ENCODE results near the gene SLC44A2. TPM values are rescaled to one million over a fixed set of nuclear protein-coding genes. Genes with fewer than 3 reads are reported as not detected.

Gene SLC44A2
- total and polyA plus RNA-seq, 2 of the 13 experiments (the other 11 are each of a cell fraction or from before 2014, with no cell fraction given): 2.4 to 5.6 TPM

DNA sequence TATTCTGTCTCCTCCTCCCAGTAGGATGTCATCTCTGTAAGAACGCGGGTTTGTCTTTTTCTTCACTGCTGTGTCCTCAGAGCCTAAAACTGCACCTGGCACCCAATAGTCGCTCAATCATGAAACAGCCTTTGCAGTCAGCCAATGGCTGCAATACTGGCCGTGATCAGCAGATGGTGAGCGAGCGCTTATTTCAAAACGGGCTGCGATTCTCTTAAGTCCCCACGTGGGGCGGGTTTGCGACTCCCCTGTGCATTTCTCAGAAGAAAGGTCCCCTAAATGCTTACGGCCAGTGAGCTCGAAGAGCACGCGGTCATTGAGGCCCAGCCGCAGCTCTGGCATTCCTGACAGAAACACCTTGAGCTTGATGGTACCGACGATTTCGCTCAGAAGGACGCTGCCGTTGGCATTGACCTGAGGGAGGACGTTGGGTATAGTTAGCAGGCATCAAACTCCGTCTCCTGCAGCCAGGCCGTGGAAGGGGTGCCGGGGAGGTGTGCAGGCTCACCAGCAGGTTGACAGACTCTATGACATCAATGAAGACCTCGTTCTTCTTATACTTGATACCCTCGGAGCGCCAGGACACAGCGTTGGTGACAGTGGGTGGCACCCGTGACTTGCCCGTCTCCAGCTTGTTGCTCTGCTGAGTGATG is 44.2 kb upstream of the SLC44A2 start (continued):
- TF ChIP-seq, protein P1, sequence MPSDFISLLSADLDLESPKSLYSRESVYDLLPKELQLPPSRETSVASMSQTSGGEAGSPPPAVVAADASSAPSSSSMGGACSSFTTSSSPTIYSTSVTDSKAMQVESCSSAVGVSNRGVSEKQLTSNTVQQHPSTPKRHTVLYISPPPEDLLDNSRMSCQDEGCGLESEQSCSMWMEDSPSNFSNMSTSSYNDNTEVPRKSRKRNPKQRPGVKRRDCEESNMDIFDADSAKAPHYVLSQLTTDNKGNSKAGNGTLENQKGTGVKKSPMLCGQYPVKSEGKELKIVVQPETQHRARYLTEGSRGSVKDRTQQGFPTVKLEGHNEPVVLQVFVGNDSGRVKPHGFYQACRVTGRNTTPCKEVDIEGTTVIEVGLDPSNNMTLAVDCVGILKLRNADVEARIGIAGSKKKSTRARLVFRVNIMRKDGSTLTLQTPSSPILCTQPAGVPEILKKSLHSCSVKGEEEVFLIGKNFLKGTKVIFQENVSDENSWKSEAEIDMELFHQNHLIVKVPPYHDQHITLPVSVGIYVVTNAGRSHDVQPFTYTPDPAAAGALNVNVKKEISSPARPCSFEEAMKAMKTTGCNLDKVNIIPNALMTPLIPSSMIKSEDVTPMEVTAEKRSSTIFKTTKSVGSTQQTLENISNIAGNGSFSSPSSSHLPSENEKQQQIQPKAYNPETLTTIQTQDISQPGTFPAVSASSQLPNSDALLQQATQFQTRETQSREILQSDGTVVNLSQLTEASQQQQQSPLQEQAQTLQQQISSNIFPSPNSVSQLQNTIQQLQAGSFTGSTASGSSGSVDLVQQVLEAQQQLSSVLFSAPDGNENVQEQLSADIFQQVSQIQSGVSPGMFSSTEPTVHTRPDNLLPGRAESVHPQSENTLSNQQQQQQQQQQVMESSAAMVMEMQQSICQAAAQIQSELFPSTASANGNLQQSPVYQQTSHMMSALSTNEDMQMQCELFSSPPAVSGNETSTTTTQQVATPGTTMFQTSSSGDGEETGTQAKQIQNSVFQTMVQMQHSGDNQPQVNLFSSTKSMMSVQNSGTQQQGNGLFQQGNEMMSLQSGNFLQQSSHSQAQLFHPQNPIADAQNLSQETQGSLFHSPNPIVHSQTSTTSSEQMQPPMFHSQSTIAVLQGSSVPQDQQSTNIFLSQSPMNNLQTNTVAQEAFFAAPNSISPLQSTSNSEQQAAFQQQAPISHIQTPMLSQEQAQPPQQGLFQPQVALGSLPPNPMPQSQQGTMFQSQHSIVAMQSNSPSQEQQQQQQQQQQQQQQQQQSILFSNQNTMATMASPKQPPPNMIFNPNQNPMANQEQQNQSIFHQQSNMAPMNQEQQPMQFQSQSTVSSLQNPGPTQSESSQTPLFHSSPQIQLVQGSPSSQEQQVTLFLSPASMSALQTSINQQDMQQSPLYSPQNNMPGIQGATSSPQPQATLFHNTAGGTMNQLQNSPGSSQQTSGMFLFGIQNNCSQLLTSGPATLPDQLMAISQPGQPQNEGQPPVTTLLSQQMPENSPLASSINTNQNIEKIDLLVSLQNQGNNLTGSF (CRISPR knock-in tag; IDR thresholded peaks at IDR 0.05): no peak
- TF ChIP-seq KLF15 (CRISPR knock-in tag; IDR thresholded peaks at IDR 0.05; ENCODE audit: borderline replicate concordance): no peak
- TF ChIP-seq, protein P2, sequence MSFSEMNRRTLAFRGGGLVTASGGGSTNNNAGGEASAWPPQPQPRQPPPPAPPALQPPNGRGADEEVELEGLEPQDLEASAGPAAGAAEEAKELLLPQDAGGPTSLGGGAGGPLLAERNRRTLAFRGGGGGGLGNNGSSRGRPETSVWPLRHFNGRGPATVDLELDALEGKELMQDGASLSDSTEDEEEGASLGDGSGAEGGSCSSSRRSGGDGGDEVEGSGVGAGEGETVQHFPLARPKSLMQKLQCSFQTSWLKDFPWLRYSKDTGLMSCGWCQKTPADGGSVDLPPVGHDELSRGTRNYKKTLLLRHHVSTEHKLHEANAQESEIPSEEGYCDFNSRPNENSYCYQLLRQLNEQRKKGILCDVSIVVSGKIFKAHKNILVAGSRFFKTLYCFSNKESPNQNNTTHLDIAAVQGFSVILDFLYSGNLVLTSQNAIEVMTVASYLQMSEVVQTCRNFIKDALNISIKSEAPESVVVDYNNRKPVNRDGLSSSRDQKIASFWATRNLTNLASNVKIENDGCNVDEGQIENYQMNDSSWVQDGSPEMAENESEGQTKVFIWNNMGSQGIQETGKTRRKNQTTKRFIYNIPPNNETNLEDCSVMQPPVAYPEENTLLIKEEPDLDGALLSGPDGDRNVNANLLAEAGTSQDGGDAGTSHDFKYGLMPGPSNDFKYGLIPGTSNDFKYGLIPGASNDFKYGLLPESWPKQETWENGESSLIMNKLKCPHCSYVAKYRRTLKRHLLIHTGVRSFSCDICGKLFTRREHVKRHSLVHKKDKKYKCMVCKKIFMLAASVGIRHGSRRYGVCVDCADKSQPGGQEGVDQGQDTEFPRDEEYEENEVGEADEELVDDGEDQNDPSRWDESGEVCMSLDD (CRISPR knock-in tag; IDR thresholded peaks at IDR 0.05; ENCODE audit: borderline replicate concordance): no peak
- no peak for TF ChIP-seq CENPT (CRISPR knock-in tag; IDR thresholded peaks at IDR 0.05; ENCODE audit: low read depth)
- TF ChIP-seq RAD21 (CRISPR knock-in tag; IDR thresholded peaks at IDR 0.05): peak; percentile 96
- no peak for TF ChIP-seq TBP (CRISPR knock-in tag; IDR thresholded peaks at IDR 0.05)
- no peak for TF ChIP-seq TGIF2 (CRISPR knock-in tag; IDR thresholded peaks at IDR 0.05)
- TF ChIP-seq SMARCE1 (IDR thresholded peaks at IDR 0.05; ENCODE audit: borderline replicate concordance): no peak
- TF ChIP-seq, protein P3, sequence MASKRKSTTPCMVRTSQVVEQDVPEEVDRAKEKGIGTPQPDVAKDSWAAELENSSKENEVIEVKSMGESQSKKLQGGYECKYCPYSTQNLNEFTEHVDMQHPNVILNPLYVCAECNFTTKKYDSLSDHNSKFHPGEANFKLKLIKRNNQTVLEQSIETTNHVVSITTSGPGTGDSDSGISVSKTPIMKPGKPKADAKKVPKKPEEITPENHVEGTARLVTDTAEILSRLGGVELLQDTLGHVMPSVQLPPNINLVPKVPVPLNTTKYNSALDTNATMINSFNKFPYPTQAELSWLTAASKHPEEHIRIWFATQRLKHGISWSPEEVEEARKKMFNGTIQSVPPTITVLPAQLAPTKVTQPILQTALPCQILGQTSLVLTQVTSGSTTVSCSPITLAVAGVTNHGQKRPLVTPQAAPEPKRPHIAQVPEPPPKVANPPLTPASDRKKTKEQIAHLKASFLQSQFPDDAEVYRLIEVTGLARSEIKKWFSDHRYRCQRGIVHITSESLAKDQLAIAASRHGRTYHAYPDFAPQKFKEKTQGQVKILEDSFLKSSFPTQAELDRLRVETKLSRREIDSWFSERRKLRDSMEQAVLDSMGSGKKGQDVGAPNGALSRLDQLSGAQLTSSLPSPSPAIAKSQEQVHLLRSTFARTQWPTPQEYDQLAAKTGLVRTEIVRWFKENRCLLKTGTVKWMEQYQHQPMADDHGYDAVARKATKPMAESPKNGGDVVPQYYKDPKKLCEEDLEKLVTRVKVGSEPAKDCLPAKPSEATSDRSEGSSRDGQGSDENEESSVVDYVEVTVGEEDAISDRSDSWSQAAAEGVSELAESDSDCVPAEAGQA (IDR thresholded peaks at IDR 0.05; ENCODE audit: low read depth): no peak
- TF ChIP-seq, protein P3 (CRISPR knock-in tag; IDR thresholded peaks at IDR 0.05; ENCODE audit: borderline replicate concordance): no peak
- no peak for TF ChIP-seq KMT2B (CRISPR knock-in tag; IDR thresholded peaks at IDR 0.05)
- TF ChIP-seq MEIS2 (CRISPR knock-in tag; IDR thresholded peaks at IDR 0.05): no peak
- 0 out of 2 replicates have a peak, but pooled peaks have one; percentile 43 for TF ChIP-seq SMAD1 (CRISPR knock-in tag; IDR thresholded peaks at IDR 0.05; ENCODE audit: borderline replicate concordance, low read depth)
- no peak for TF ChIP-seq NR2C2 (CRISPR knock-in tag; IDR thresholded peaks at IDR 0.05; ENCODE audit: borderline replicate concordance)
- TF ChIP-seq ZNF569 (CRISPR knock-in tag; IDR thresholded peaks at IDR 0.05; ENCODE audit: borderline replicate concordance): no peak

Data from HepG2 (cell line).